T-cell (primary cell): ENCODE data around the gene RPTN. TPM values are rescaled to one million over a fixed set of nuclear protein-coding genes. Genes with fewer than 3 reads are reported as not detected.
A peak's percentile ranks its signal among the peaks of the same experiment; 100 is the strongest.

Experiments used
- ATAC-seq, 4 experiments: fragments of 200-7000 bp in 3 of 4; fragments of 150-1000 bp in 1 of 4; cut with Tn5 transposase; replicated peaks in 1 of 4; 1 replicate in 3 of 4; 2 replicates in 1 of 4; pipeline ENCODE4 v1.10.0; 2021; ENCODE audit warnings: moderate library complexity in 3 of 4, mild to moderate bottlenecking in 2 of 4, moderate number of reproducible peaks in 1 of 4
- CTCF ChIA-PET, 2 donors: fragments of 300-600 bp; sonication (Branson Sonifier 250); formaldehyde crosslinking; loops; one replicate each; lab custom pipeline; 2022; ENCODE audit warnings: antibody characterized with exemption in 2 of 2; lab: Charles Lee
- POLR2A ChIA-PET, 2 donors: fragments of 300-600 bp; sonication (Branson Sonifier 250); formaldehyde crosslinking; loops; one replicate each; lab custom pipeline; 2022; ENCODE audit warnings: antibody characterized with exemption in 2 of 2; lab: Charles Lee
- DNase-seq, 35 experiments: peaks; one replicate each; pipeline versions ENCODE4 v3.0.0 to v3.0.0-alpha.2; 2013 to 2023
- H3K27ac ChIP-seq: one replicate; pipeline ENCODE4 v1.5.1; 2013; ENCODE audit warnings: low read length
- H3K27me3 ChIP-seq, 2 experiments: replicated peaks in 1 of 2; 1 replicate in 1 of 2; 2 replicates in 1 of 2; pipeline versions ENCODE4 v1.6.1 to v1.7.0; 2013; ENCODE audit warnings: low read length in 1 of 2, mixed read lengths in 1 of 2; ENCODE audit not compliant: control insufficient read depth in 2 of 2, insufficient read depth in 2 of 2; ENCODE audit errors: extremely low read depth in 1 of 2
- H3K36me3 ChIP-seq, 2 donors: 1 replicate in 1 of 2; 2 replicates in 1 of 2; pipeline versions ENCODE4 v1.6.1 to v1.7.0; 2013; ENCODE audit warnings: low read length in 1 of 2; ENCODE audit not compliant: control insufficient read depth in 2 of 2, insufficient read depth in 1 of 2; ENCODE audit errors: extremely low read depth in 1 of 2
- H3K4me1 ChIP-seq, 2 experiments: 1 replicate in 1 of 2; 2 replicates in 1 of 2; pipeline versions ENCODE4 v1.6.1 to v1.7.0; 2013; ENCODE audit warnings: low read length in 2 of 2, mixed read lengths in 1 of 2; ENCODE audit not compliant: insufficient read depth in 2 of 2, control insufficient read depth in 1 of 2; ENCODE audit errors: extremely low read depth in 1 of 2
- H3K4me3 ChIP-seq, 2 donors: 1 replicate in 1 of 2; 2 replicates in 1 of 2; pipeline versions ENCODE4 v1.5.1 to v1.7.0; 2013; ENCODE audit warnings: mild to moderate bottlenecking in 2 of 2, low read length in 1 of 2, moderate library complexity in 1 of 2; ENCODE audit not compliant: control insufficient read depth in 1 of 2; ENCODE audit errors: extremely low read depth in 1 of 2
- H3K9me3 ChIP-seq: 2 replicates; pipeline ENCODE4 v1.7.0; 2013
- H3K27ac Mint-ChIP-seq, 2 donors: one replicate each; pipeline ENCODE4 v1.8.0; 2020 to 2021; ENCODE audit warnings: mild to moderate bottlenecking in 2 of 2, mixed read lengths in 2 of 2
- H3K27me3 Mint-ChIP-seq, 2 donors: one replicate each; pipeline ENCODE4 v1.8.0; 2021 to 2022; ENCODE audit warnings: mixed read lengths in 2 of 2
- H3K36me3 Mint-ChIP-seq: one replicate; pipeline ENCODE4 v1.8.0; 2021; ENCODE audit warnings: mixed read lengths
- H3K4me1 Mint-ChIP-seq, 3 donors: one replicate each; pipeline ENCODE4 v1.8.0; 2020 to 2022; ENCODE audit warnings: mixed read lengths in 3 of 3, mild to moderate bottlenecking in 1 of 3
- H3K4me3 Mint-ChIP-seq, 3 donors: one replicate each; pipeline ENCODE4 v1.8.0; 2020 to 2022; ENCODE audit warnings: mild to moderate bottlenecking in 3 of 3, mixed read lengths in 3 of 3, moderate library complexity in 3 of 3
- H3K9me3 Mint-ChIP-seq, 3 donors: one replicate each; pipeline ENCODE4 v1.8.0; 2020 to 2022; ENCODE audit warnings: mixed read lengths in 3 of 3
- whole genome bisulfite sequencing: methylation state at CpG from one replicate; pipeline ENCODE4 v1.1.5; 2013; ENCODE audit warnings: missing lambda C conversion rate; ENCODE audit not compliant: insufficient coverage; 5-methylcytosine and 5-hydroxymethylcytosine counted together
- total RNA-seq, 35 experiments: library from RNA in 6 of 35; stranded (reverse) in 6 of 35; fragments of 120-200 nt in 1 of 35; gene quantifications; one replicate each; pipeline versions ENCODE4 v1.2.1 to v1.2.4 and lab custom pipeline; 2013 to 2026

Gene RPTN
- total RNA-seq, 5 donors from 2014 or later (not counting 1 experiment from before 2014, with no cell fraction given), result not detected

DNA sequence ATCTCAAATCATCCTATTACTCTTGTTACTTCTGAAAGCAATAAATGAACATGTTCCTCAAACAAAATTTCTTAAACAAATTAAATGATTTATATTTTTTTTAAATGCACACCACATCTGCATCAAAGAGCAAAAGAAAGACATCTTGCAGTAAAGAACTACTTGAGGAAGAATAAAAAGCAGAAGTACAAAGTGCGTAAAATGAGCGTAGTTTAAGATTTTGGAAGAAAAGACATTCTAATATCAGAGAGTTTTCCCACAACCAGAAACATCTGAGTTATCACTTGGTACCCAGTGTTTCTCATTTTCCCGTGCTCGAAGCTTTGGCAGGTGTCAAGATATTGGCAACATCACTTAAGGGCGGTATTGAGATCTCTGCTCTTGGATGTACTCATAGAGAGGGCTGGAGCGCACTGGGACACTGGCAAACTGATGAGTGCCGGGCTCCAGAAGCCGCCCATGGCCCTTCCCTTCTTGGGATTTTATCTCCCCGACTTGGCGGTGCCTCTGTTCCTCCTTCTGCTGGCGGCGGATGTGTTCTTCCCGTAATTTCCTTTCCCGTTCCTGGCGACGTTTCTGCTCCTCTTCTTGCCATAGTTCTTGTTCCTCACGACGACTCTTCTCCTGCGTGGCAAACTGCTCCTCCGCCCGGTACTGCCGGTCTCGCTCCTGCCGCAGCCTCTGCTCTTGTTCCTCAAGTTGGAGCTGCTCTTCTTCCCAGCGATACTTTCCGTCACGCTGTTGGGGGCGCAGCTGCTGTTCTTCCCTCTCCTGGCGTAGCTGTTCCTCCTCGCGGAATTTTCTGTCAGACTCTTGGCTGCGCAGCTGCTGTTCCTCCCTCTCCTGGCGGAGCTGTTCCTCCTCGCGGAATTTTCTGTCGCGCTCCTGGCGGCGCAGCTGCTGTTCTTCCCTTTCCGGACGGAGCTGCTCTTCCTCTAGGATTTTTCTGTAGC lies 51.7 kb downstream of the RPTN start:
- peaks cover 18 to 24% of the 10 kb centered on the region in 2 donors for H3K27me3 Mint-ChIP-seq
- Histone ChIP-seq H3K27ac (no peak overlapping the region), H3K4me3 (peak overlapping the region in 1 of 2 donors; percentile 45), H3K36me3 (no peaks in the 10 kb centered on the region), H3K4me1 (peaks cover 0 to 47% of the 10 kb centered on the region in 2 experiments), H3K27me3 (peaks cover 18 to 55% of the 10 kb centered on the region in 2 experiments), H3K9me3 (no peaks in the 10 kb centered on the region)
- H3K4me3 Mint-ChIP-seq, result no peak overlapping the region
- H3K4me1 Mint-ChIP-seq, result no peaks in the 10 kb centered on the region
- POLR2A ChIA-PET, result no interaction called here
- H3K36me3 Mint-ChIP-seq, result no peaks in the 10 kb centered on the region
- CTCF ChIA-PET, result interaction anchor here in 1 of 2 donors (1.2 kb wide), 1 partner anchor 55 kb away, joined by 3 read pairs; no protein-coding TSS in a partner anchor
- no peaks in the 10 kb centered on the region for H3K9me3 Mint-ChIP-seq
- no peak overlapping the region for H3K27ac Mint-ChIP-seq
- DNase-seq (no peak), ATAC-seq (no peak)
- 22% methylated on average over 37 of the region's 41 CpGs for WGBS

DNA sequence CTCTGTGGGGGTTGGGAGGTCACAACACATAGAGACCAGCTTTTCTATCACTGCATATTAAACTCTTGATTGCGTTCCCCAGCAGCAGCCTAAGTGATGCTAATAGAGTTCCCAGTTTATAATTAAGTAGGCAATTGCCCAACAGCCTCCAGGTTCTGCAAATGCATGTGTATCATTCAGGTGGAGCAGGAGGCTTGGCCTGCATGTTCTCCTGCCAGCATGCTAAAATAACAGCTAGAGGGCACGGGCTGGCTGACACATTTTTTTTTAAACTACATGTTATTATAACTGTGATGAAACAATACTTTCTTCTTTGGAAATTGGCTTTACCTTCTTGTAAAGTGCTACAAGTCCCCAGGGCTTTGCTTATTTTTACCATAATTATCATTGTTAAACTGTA lies 54.2 kb downstream of the RPTN start:
- H3K27ac ChIP-seq, result no peak overlapping the region
- POLR2A ChIA-PET, result no interaction called here
- no peak overlapping the region for H3K4me3 ChIP-seq

More for the DNA sequence above, 54.2 kb downstream of the RPTN start:
- Mint-ChIP-seq H3K27ac (no peak overlapping the region), H3K36me3 (no peaks in the 10 kb centered on the region), H3K27me3 (peaks cover 35 to 46% of the 10 kb centered on the region in 2 donors), H3K4me1 (no peaks in the 10 kb centered on the region), H3K9me3 (no peaks in the 10 kb centered on the region), H3K4me3 (no peak overlapping the region)
- ATAC-seq (no peak), DNase-seq (no peak)
- Histone ChIP-seq H3K4me1 (peaks cover 0 to 24% of the 10 kb centered on the region in 2 experiments), H3K27me3 (peaks cover 21 to 43% of the 10 kb centered on the region in 2 experiments), H3K9me3 (no peaks in the 10 kb centered on the region), H3K36me3 (no peaks in the 10 kb centered on the region)
- no CpG with 5 or more reads among the region's 2 CpGs for WGBS
- CTCF ChIA-PET, result no interaction called here

Other genes starting within 250 kb of the RPTN start
- gene THEM4, start 249.7 kb downstream of the RPTN start, total RNA-seq, result 100 to 1,000 TPM in 2 of 5 donors, 10 to 100 TPM in 3; 48.2 to 119 (median 97.6) TPM
- 100 to 1,000 TPM; 157 to 277 (median 264) TPM for gene S100A10, start 165.4 kb downstream of the RPTN start, total RNA-seq
- 100 to 1,000 TPM in 3 of 5 donors, 10 to 100 TPM in 2; 37.3 to 254 (median 195) TPM for gene S100A11, start 122.2 kb downstream of the RPTN start, total RNA-seq
- not detected for gene TCHHL1, start 70.2 kb downstream of the RPTN start, total RNA-seq
- gene TCHH, start 43.8 kb downstream of the RPTN start, total RNA-seq, result under 1 TPM in 1 of 5 donors, not detected in 4; 0.03 TPM
- not detected for gene HRNR, start 65.0 kb upstream of the RPTN start, total RNA-seq
- gene FLG, start 166.0 kb upstream of the RPTN start, total RNA-seq, result not detected
- gene FLG2, start 200.8 kb upstream of the RPTN start, total RNA-seq, result not detected